ENCODE data around the gene RABL2B. TPM values are rescaled to one million over a fixed set of nuclear protein-coding genes. Genes with fewer than 3 reads are reported as not detected.

The RABL2B gene
- total and polyA plus RNA-seq, 4 donors = 14.9 to 79.2 (median 50.2) TPM

DNA sequence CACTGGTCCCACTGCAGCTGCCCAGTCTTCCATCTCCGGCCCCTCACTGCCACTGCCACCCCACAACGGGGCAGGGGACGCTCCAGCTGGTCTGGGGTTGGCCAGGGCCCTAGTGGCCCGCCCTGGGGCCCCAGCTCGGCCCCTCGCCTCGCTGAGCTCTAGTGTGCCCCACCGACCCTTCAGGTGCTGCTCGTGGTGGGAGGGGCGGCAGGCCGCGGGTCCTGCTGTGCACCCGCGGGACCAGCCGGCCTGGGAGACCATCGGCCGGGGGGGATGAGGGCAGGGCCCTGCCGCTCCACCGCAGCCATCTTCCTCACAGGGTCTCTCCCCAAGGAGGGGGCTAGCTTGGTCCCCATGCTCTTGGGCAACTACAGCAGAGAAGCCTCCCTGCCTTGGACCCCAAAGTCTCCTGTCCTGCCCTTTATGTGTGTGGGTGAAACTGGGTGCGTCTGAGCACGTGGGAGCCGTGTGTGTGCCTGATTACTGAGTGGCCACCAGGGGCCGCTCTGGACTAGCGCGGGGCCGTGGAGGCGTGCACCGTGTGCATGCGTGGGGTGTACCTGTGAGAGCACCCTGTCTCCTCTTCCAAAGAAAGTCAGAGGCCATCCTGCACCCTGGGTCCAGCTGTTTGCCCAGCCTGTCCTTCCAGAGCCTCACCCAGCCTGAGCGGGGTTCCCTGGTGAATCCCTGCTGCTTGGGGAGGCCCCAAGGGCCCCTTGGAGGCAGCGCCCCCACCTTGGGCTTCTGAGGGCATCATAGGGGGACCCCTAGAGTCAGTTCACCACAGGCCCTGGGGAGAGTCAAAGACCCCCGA is 51.4 kb downstream of the RABL2B start:
- 41% methylated on average over 24 of the region's 32 CpGs for WGBS (ENCODE audit: insufficient coverage)
- DNase-seq (ENCODE audit: low read depth in 4 of 6, low spot score in 6 of 6) = peak in 1 of 6 donors; percentile 15
- peaks cover 44% of the 10 kb centered on the region for H3K36me3 ChIP-seq (ENCODE audit: control insufficient read depth, insufficient read depth, low read length)
- no peak overlapping the region for H3K27ac ChIP-seq (ENCODE audit: low read depth, low read length)
- H3K4me1 ChIP-seq (ENCODE audit: control insufficient read depth, insufficient read depth, low read length) = peaks cover 44% of the 10 kb centered on the region
- no peak overlapping the region for H3K4me3 ChIP-seq (ENCODE audit: low read depth, low read length)
- H3K9me3 ChIP-seq (ENCODE audit: control insufficient read depth, insufficient read depth, low read length) = no peaks in the 10 kb centered on the region
- H3K27me3 ChIP-seq (ENCODE audit: control insufficient read depth, insufficient read depth, low read length) = peaks cover 2% of the 10 kb centered on the region

DNA sequence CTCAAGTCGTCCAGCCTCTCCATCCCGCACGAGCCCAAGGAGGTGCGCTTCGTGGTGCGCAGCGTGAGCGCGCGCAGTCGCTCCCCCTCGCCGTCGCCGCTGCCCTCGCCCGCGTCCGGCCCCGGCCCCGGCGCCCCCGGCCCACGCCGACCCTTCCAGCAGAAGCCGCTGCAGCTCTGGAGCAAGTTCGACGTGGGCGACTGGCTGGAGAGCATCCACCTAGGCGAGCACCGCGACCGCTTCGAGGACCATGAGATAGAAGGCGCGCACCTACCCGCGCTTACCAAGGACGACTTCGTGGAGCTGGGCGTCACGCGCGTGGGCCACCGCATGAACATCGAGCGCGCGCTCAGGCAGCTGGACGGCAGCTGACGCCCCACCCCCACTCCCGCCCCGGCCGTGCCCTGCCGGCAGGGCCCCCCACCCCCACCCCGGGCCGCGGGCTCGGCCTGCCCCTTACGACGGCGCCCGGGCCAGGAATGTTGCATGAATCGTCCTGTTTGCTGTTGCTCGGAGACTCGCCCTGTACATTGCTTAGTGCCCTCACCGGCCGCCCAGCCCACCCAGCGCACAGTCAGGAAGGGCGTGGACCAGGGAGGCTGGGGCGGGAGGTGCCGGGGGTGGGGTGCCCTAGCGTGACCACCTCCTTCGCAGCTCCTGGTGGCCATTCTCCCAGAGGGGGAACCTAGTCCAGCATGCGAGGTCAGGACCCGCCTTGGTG is 52.3 kb downstream of the RABL2B start:
- Histone ChIP-seq H3K27ac (ENCODE audit: low read depth, low read length) (no peak overlapping the region), H3K4me1 (ENCODE audit: control insufficient read depth, insufficient read depth, low read length) (peaks cover 44% of the 10 kb centered on the region), H3K9me3 (ENCODE audit: control insufficient read depth, insufficient read depth, low read length) (no peaks in the 10 kb centered on the region), H3K36me3 (ENCODE audit: control insufficient read depth, insufficient read depth, low read length) (peaks cover 53% of the 10 kb centered on the region), H3K4me3 (ENCODE audit: low read depth, low read length) (no peak overlapping the region), H3K27me3 (ENCODE audit: control insufficient read depth, insufficient read depth, low read length) (peaks cover 2% of the 10 kb centered on the region)
- DNase-seq (ENCODE audit: low read depth in 4 of 6, low spot score in 6 of 6) = no peak
- WGBS (ENCODE audit: insufficient coverage) = 40% methylated on average over 56 of the region's 76 CpGs

GRCh38 chr22:50730013-50730891 is 53.2 kb downstream of the RABL2B start:
- H3K27ac ChIP-seq (ENCODE audit: low read depth, low read length) = no peak overlapping the region
- 48% methylated on average over 50 of the region's 54 CpGs for WGBS (ENCODE audit: insufficient coverage)
- peaks cover 62% of the 10 kb centered on the region for H3K36me3 ChIP-seq (ENCODE audit: control insufficient read depth, insufficient read depth, low read length)
- H3K9me3 ChIP-seq (ENCODE audit: control insufficient read depth, insufficient read depth, low read length) = no peaks in the 10 kb centered on the region
- H3K4me1 ChIP-seq (ENCODE audit: control insufficient read depth, insufficient read depth, low read length) = peaks cover 44% of the 10 kb centered on the region
- no peak overlapping the region for H3K4me3 ChIP-seq (ENCODE audit: low read depth, low read length)
- no peak for DNase-seq (ENCODE audit: low read depth in 4 of 6, low spot score in 6 of 6)
- H3K27me3 ChIP-seq (ENCODE audit: control insufficient read depth, insufficient read depth, low read length) = peaks cover 2% of the 10 kb centered on the region

- no peak for DNase-seq (ENCODE audit: low read depth in 4 of 6, low spot score in 6 of 6)
- 90% methylated on average over 19 of the region's 21 CpGs for WGBS (ENCODE audit: insufficient coverage)
- no peak overlapping the region for H3K27ac ChIP-seq (ENCODE audit: low read depth, low read length)
Observed at GRCh38 chr22:50729391-50730012, 53.9 kb downstream of the RABL2B start.

GRCh38 chr22:50728523-50728931 is 54.9 kb downstream of the RABL2B start:
- no peak for DNase-seq (ENCODE audit: low read depth in 4 of 6, low spot score in 6 of 6)
- WGBS (ENCODE audit: insufficient coverage) = 100% methylated on average over 1 of the region's 2 CpGs

More at GRCh38 chr22:50729391-50730012, 53.9 kb downstream of the RABL2B start:
- Histone ChIP-seq H3K4me1 (ENCODE audit: control insufficient read depth, insufficient read depth, low read length) (peaks cover 44% of the 10 kb centered on the region), H3K36me3 (ENCODE audit: control insufficient read depth, insufficient read depth, low read length) (peaks cover 68% of the 10 kb centered on the region), H3K4me3 (ENCODE audit: low read depth, low read length) (no peak overlapping the region), H3K9me3 (ENCODE audit: control insufficient read depth, insufficient read depth, low read length) (no peaks in the 10 kb centered on the region), H3K27me3 (ENCODE audit: control insufficient read depth, insufficient read depth, low read length) (peaks cover 2% of the 10 kb centered on the region)

GRCh38 chr22:50727678-50728522 is 55.5 kb downstream of the RABL2B start:
- Histone ChIP-seq H3K27ac (ENCODE audit: low read depth, low read length) (no peak overlapping the region), H3K9me3 (ENCODE audit: control insufficient read depth, insufficient read depth, low read length) (no peaks in the 10 kb centered on the region), H3K27me3 (ENCODE audit: control insufficient read depth, insufficient read depth, low read length) (peaks cover 2% of the 10 kb centered on the region), H3K4me3 (ENCODE audit: low read depth, low read length) (no peak overlapping the region), H3K36me3 (ENCODE audit: control insufficient read depth, insufficient read depth, low read length) (peaks cover 83% of the 10 kb centered on the region), H3K4me1 (ENCODE audit: control insufficient read depth, insufficient read depth, low read length) (peaks cover 29% of the 10 kb centered on the region)
- DNase-seq (ENCODE audit: low read depth in 4 of 6, low spot score in 6 of 6) = no peak
- 91% methylated on average over 23 of the region's 23 CpGs for WGBS (ENCODE audit: insufficient coverage)

More at GRCh38 chr22:50728523-50728931, 54.9 kb downstream of the RABL2B start:
- peaks cover 77% of the 10 kb centered on the region for H3K36me3 ChIP-seq (ENCODE audit: control insufficient read depth, insufficient read depth, low read length)
- peaks cover 35% of the 10 kb centered on the region for H3K4me1 ChIP-seq (ENCODE audit: control insufficient read depth, insufficient read depth, low read length)
- H3K27me3 ChIP-seq (ENCODE audit: control insufficient read depth, insufficient read depth, low read length) = peaks cover 2% of the 10 kb centered on the region
- H3K27ac ChIP-seq (ENCODE audit: low read depth, low read length) = no peak overlapping the region
- H3K9me3 ChIP-seq (ENCODE audit: control insufficient read depth, insufficient read depth, low read length) = no peaks in the 10 kb centered on the region
- no peak overlapping the region for H3K4me3 ChIP-seq (ENCODE audit: low read depth, low read length)

- H3K36me3 ChIP-seq (ENCODE audit: control insufficient read depth, insufficient read depth, low read length) = peaks cover 85% of the 10 kb centered on the region
- DNase-seq (ENCODE audit: low read depth in 4 of 6, low spot score in 6 of 6) = no peak
- H3K4me1 ChIP-seq (ENCODE audit: control insufficient read depth, insufficient read depth, low read length) = peaks cover 25% of the 10 kb centered on the region
- H3K27ac ChIP-seq (ENCODE audit: low read depth, low read length) = no peak overlapping the region
- no peaks in the 10 kb centered on the region for H3K9me3 ChIP-seq (ENCODE audit: control insufficient read depth, insufficient read depth, low read length)
- no peak overlapping the region for H3K4me3 ChIP-seq (ENCODE audit: low read depth, low read length)
- WGBS (ENCODE audit: insufficient coverage) = 88% methylated on average over 14 of the region's 14 CpGs
- peaks cover 2% of the 10 kb centered on the region for H3K27me3 ChIP-seq (ENCODE audit: control insufficient read depth, insufficient read depth, low read length)
Observed at GRCh38 chr22:50726643-50727340, 56.6 kb downstream of the RABL2B start.

- no peak for DNase-seq (ENCODE audit: low read depth in 4 of 6, low spot score in 6 of 6)
- no peak overlapping the region for H3K4me3 ChIP-seq (ENCODE audit: low read depth, low read length)
- no peak overlapping the region for H3K27ac ChIP-seq (ENCODE audit: low read depth, low read length)
- 98% methylated on average over 6 of the region's 7 CpGs for WGBS (ENCODE audit: insufficient coverage)
- H3K9me3 ChIP-seq (ENCODE audit: control insufficient read depth, insufficient read depth, low read length) = no peaks in the 10 kb centered on the region
- peaks cover 2% of the 10 kb centered on the region for H3K27me3 ChIP-seq (ENCODE audit: control insufficient read depth, insufficient read depth, low read length)
- peaks cover 20% of the 10 kb centered on the region for H3K4me1 ChIP-seq (ENCODE audit: control insufficient read depth, insufficient read depth, low read length)
- peaks cover 94% of the 10 kb centered on the region for H3K36me3 ChIP-seq (ENCODE audit: control insufficient read depth, insufficient read depth, low read length)
Observed at GRCh38 chr22:50725597-50725996, 57.8 kb downstream of the RABL2B start.

Measured in spinal cord (tissue), 10 donors.